IMR-90 (cell line): ENCODE results near the gene TNN. TPM values are rescaled to one million over a fixed set of nuclear protein-coding genes. Genes with fewer than 3 reads are reported as not detected.
A peak's percentile ranks its signal among the peaks of the same experiment; 100 is the strongest.

Experiments used
- ATAC-seq: fragments of 200-7000 bp; cut with Tn5 transposase; 2 replicates; pipeline ENCODE4 v1.9.1; 2020; ENCODE audit warnings: low read depth, mild to moderate bottlenecking, moderate library complexity
- BruUV-seq: library from RNA; stranded (reverse); fragments of 400-500 nt; replicated peaks from 2 replicates; lab custom pipeline; 2021; lab: Mats Ljungman, UMichigan
- CTCF ChIA-PET: fragments of 300-600 bp; formaldehyde crosslinking; extraction: SDS; loops from one replicate; lab custom pipeline; 2021; ENCODE audit warnings: antibody characterized with exemption; lab: Yijun Ruan, JAX
- POLR2A ChIA-PET: fragments of 300-600 bp; sonication (Branson Sonifier 250); formaldehyde crosslinking; loops from one replicate; lab custom pipeline; 2022; ENCODE audit warnings: antibody characterized with exemption; ENCODE audit not compliant: unreplicated experiment; lab: Charles Lee
- DNase-seq: peaks from one replicate; pipeline ENCODE4 v3.0.0; 2013
- H2AFZ ChIP-seq: replicated peaks from 2 replicates; pipeline ENCODE3; 2013; ENCODE audit warnings: low read length, mild to moderate bottlenecking; ENCODE audit not compliant: poor library complexity
- H2AK5ac ChIP-seq: 2 replicates; pipeline ENCODE4 v1.6.1; 2013; ENCODE audit warnings: low read depth, low read length, inconsistent platforms
- H2AK9ac ChIP-seq: replicated peaks from 2 replicates; pipeline ENCODE3; 2013; ENCODE audit warnings: mild to moderate bottlenecking, low read depth, low read length, moderate library complexity; ENCODE audit not compliant: poor library complexity
- H2BK120ac ChIP-seq: 2 replicates; pipeline ENCODE4 v1.6.1; 2013; ENCODE audit warnings: low read depth, low read length, inconsistent platforms
- H2BK15ac ChIP-seq: 3 replicates; pipeline ENCODE4 v1.6.1; 2013; ENCODE audit warnings: low read depth, low read length, inconsistent platforms
- H2BK20ac ChIP-seq: 2 replicates; pipeline ENCODE4 v1.6.1; 2013; ENCODE audit warnings: low read depth, mild to moderate bottlenecking, inconsistent platforms, low read length, moderate library complexity
- H2BK5ac ChIP-seq: 2 replicates; pipeline ENCODE4 v1.6.1; 2013; ENCODE audit warnings: mild to moderate bottlenecking, low read depth, low read length, inconsistent platforms; ENCODE audit not compliant: poor library complexity, severe bottlenecking
- H3K14ac ChIP-seq: replicated peaks from 2 replicates; pipeline ENCODE4 v1.6.1; 2013; ENCODE audit warnings: low read depth, low read length, inconsistent platforms
- H3K18ac ChIP-seq: 2 replicates; pipeline ENCODE4 v1.6.1; 2013; ENCODE audit warnings: low read depth, low read length, control low read depth
- H3K23ac ChIP-seq: 2 replicates; pipeline ENCODE4 v1.6.1; 2013; ENCODE audit warnings: low read depth, low read length, inconsistent platforms
- H3K27ac ChIP-seq: 2 replicates; pipeline ENCODE4 v1.5.1; 2013; ENCODE audit warnings: mild to moderate bottlenecking, control low read depth, low read length; ENCODE audit not compliant: insufficient read depth
- H3K27me3 ChIP-seq: 2 replicates; pipeline ENCODE4 v1.6.1; 2013; ENCODE audit warnings: low read length; ENCODE audit not compliant: control insufficient read depth, insufficient read depth
- H3K36me3 ChIP-seq: 2 replicates; pipeline ENCODE4 v1.6.1; 2013; ENCODE audit warnings: low read length, mixed read lengths; ENCODE audit not compliant: control insufficient read depth, insufficient read depth
- H3K4ac ChIP-seq: 2 replicates; pipeline ENCODE4 v1.6.1; 2013; ENCODE audit warnings: low read depth, low read length, inconsistent platforms
- H3K4me1 ChIP-seq: 2 replicates; pipeline ENCODE4 v1.6.1; 2013; ENCODE audit warnings: low read length, mixed read lengths; ENCODE audit not compliant: control insufficient read depth, insufficient read depth
- H3K4me2 ChIP-seq: 2 replicates; pipeline ENCODE4 v1.6.1; 2013; ENCODE audit warnings: low read depth, mild to moderate bottlenecking, control low read depth, low read length, moderate library complexity
- H3K4me3 ChIP-seq: 2 replicates; pipeline ENCODE4 v1.5.1; 2013; ENCODE audit warnings: low read depth, mild to moderate bottlenecking, control low read depth, low read length, moderate library complexity; ENCODE audit not compliant: insufficient read depth
- H3K56ac ChIP-seq: 2 replicates; pipeline ENCODE4 v1.6.1; 2013; ENCODE audit warnings: low read length, inconsistent platforms; ENCODE audit not compliant: insufficient read depth; ENCODE audit errors: extremely low read depth
- H3K79me1 ChIP-seq, 2 experiments: 2 replicates each; pipeline ENCODE4 v1.6.1; 2013; ENCODE audit warnings: low read length in 2 of 2, inconsistent platforms in 1 of 2, low read depth in 1 of 2
- H3K9ac ChIP-seq: 2 replicates; pipeline ENCODE4 v1.6.1; 2013; ENCODE audit warnings: low read depth, low read length, control low read depth
- H3K9me1 ChIP-seq: 2 replicates; pipeline ENCODE4 v1.6.1; 2013; ENCODE audit warnings: low read length, inconsistent platforms; ENCODE audit not compliant: insufficient read depth
- H3K9me3 ChIP-seq: 2 replicates; pipeline ENCODE4 v1.6.1; 2013; ENCODE audit warnings: low read length; ENCODE audit not compliant: control insufficient read depth, insufficient read depth
- H4K20me1 ChIP-seq: 2 replicates; pipeline ENCODE4 v1.6.1; 2013; ENCODE audit warnings: low read length, inconsistent platforms; ENCODE audit not compliant: insufficient read depth
- H4K5ac ChIP-seq: 2 replicates; pipeline ENCODE4 v1.6.1; 2013; ENCODE audit warnings: mild to moderate bottlenecking, low read depth, low read length, control low read depth
- H4K8ac ChIP-seq, 2 experiments: 2 replicates each; pipeline ENCODE4 v1.6.1; 2013; ENCODE audit warnings: low read depth in 2 of 2, low read length in 2 of 2, control low read depth in 1 of 2, inconsistent platforms in 1 of 2
- H4K91ac ChIP-seq: 2 replicates; pipeline ENCODE4 v1.6.1; 2013; ENCODE audit warnings: low read depth, low read length, inconsistent platforms; ENCODE audit not compliant: insufficient read depth
- BHLHE40 ChIP-seq: fragments of 150-350 bp; IDR thresholded peaks from 2 replicates; pipeline ENCODE4 v1.6.1; 2016; ENCODE audit warnings: mild to moderate bottlenecking, low read depth, low read length
- CEBPB ChIP-seq: IDR thresholded peaks from 2 replicates; pipeline ENCODE4 v1.6.1; 2012; ENCODE audit warnings: low read depth, low read length, improper control_type of control experiment
- CHD1 ChIP-seq: IDR thresholded peaks from 2 replicates; pipeline ENCODE4 v1.6.1; 2012; ENCODE audit warnings: low read depth, low read length, improper control_type of control experiment
- ELK1 ChIP-seq: fragments of 150-350 bp; IDR thresholded peaks from 2 replicates; pipeline ENCODE4 v1.6.1; 2016; ENCODE audit warnings: low read depth, mild to moderate bottlenecking, low read length, moderate library complexity, borderline replicate concordance
- FOS ChIP-seq: fragments of 150-350 bp; IDR thresholded peaks from 2 replicates; pipeline ENCODE4 v1.6.1; 2016; ENCODE audit warnings: low read depth, low read length
- MAFK ChIP-seq: IDR thresholded peaks from 2 replicates; pipeline ENCODE4 v1.6.1; 2012; ENCODE audit warnings: low read depth, low read length, improper control_type of control experiment
- MAZ ChIP-seq: IDR thresholded peaks from 2 replicates; pipeline ENCODE4 v1.6.1; 2012; ENCODE audit warnings: low read depth, mild to moderate bottlenecking, low read length, improper control_type of control experiment, moderate library complexity, borderline replicate concordance
- MXI1 ChIP-seq: IDR thresholded peaks from 2 replicates; pipeline ENCODE4 v1.6.1; 2012; ENCODE audit warnings: low read depth, mild to moderate bottlenecking, low read length, moderate library complexity, borderline replicate concordance
- NFE2L2 ChIP-seq: fragments of 150-350 bp; IDR thresholded peaks from 2 replicates; pipeline ENCODE4 v1.6.1; 2016; ENCODE audit warnings: low read depth, mild to moderate bottlenecking, low read length
- POLR2A ChIP-seq: IDR thresholded peaks from 2 replicates; pipeline ENCODE4 v1.6.1; 2012; ENCODE audit warnings: mild to moderate bottlenecking, low read depth, low read length
- RAD21 ChIP-seq: IDR thresholded peaks from 2 replicates; pipeline ENCODE4 v1.6.1; 2012; ENCODE audit warnings: low read length, improper control_type of control experiment
- RCOR1 ChIP-seq: IDR thresholded peaks from 2 replicates; pipeline ENCODE4 v1.6.1; 2012; ENCODE audit warnings: mild to moderate bottlenecking, low read length, improper control_type of control experiment; ENCODE audit not compliant: insufficient replicate concordance
- RFX5 ChIP-seq: IDR thresholded peaks from 2 replicates; pipeline ENCODE4 v1.8.0; 2012; ENCODE audit warnings: low read depth, mild to moderate bottlenecking, low read length, moderate library complexity
- SMC3 ChIP-seq: fragments of 150-350 bp; IDR thresholded peaks from 2 replicates; pipeline ENCODE4 v1.6.1; 2016; ENCODE audit warnings: low read depth, mild to moderate bottlenecking, antibody characterized with exemption, low read length, moderate library complexity
- USF2 ChIP-seq: fragments of 150-350 bp; IDR thresholded peaks from 2 replicates; pipeline ENCODE4 v1.6.1; 2017; ENCODE audit warnings: mild to moderate bottlenecking, antibody characterized with exemption, low read length, low read depth
- WGBS, 2 experiments: methylation state at CpG; one replicate each; pipeline versions ENCODE4 v1.1.5 to v1.1.7; 2013; ENCODE audit warnings: missing lambda C conversion rate in 2 of 2; ENCODE audit not compliant: insufficient read length in 1 of 2; ENCODE audit errors: extremely low coverage in 2 of 2; 5-methylcytosine and 5-hydroxymethylcytosine counted together
- dilution Hi-C: fragments of 300-500 bp; cut with HindIII; formaldehyde crosslinking; loops from one replicate; pipeline ENCODE4 v1.14.3; 2018; ENCODE audit warnings: low sequenced_read_pairs; ENCODE audit not compliant: unreplicated experiment
- in situ Hi-C: fragments of 300-500 bp; cut with MboI; formaldehyde crosslinking; loops from 3 replicates; pipeline ENCODE4 v1.14.3; 2019; ENCODE audit warnings: low sequenced_read_pairs, inconsistent platforms, mixed read lengths
- intact Hi-C: fragments of 100-400 bp; cut with micrococcal nuclease; formaldehyde crosslinking; loops from 2 replicates; pipeline ENCODE4 v1.10.0; 2022
- polyA plus RNA-seq, 3 experiments: library from polyadenylated mRNA; depleted of rRNA; stranded (reverse); fragments of >200 nt; gene quantifications; 2 replicates each; pipeline ENCODE4 v1.2.3, GENCODE V29; 2012; ENCODE audit warnings: low replicate concordance in 1 of 3
- total RNA-seq: library from RNA; depleted of rRNA; stranded (reverse); fragments of >200 nt; gene quantifications from 2 replicates; pipeline ENCODE4 v1.2.3, GENCODE V29; 2012

TNN gene
- total and polyA plus RNA-seq, 2 of the 4 experiments (the other 2 are of a cell fraction) = not detected

- H2BK120ac ChIP-seq = no peak within 1 kb of the TSS
- H3K4ac ChIP-seq = no peak within 1 kb of the TSS
- no peak within 1 kb of the TSS for H3K56ac ChIP-seq
- CTCF ChIA-PET = interaction anchor here (0.7 to 1.2 kb wide), 2 partner anchors 47 to 1932 kb away, joined by 3 to 4 read pairs; no protein-coding TSS in a partner anchor
- peak within 1 kb of the TSS; percentile 86 for H2AFZ ChIP-seq
- no peak within 1 kb of the TSS for H2BK20ac ChIP-seq
- no peak within 1 kb of the TSS for H3K18ac ChIP-seq
- no peak within 1 kb of the TSS for H4K91ac ChIP-seq
- ATAC-seq = peak; percentile 74
- peak within 1 kb of the TSS; percentile 43 for H2AK9ac ChIP-seq
- H3K9ac ChIP-seq = no peak within 1 kb of the TSS
- no peak within 1 kb of the TSS for H3K14ac ChIP-seq
- H2AK5ac ChIP-seq = no peak within 1 kb of the TSS
- H4K8ac ChIP-seq = no peak within 1 kb of the TSS
- no peak for DNase-seq
- no peak within 1 kb of the TSS for H4K5ac ChIP-seq
- no peaks in the 10 kb centered on the region; the same call in none of the 2 replicates for H3K27me3 ChIP-seq
- 9% methylated on average over 7 of the region's 62 CpGs; no CpG with 5 or more reads in 1 of the 2 experiments for WGBS, 2 experiments
- H3K4me3 ChIP-seq = peak within 1 kb of the TSS; percentile 50
- H3K4me1 ChIP-seq = no peaks in the 10 kb centered on the region
- no peaks in the 10 kb centered on the region for H3K79me1 ChIP-seq
- peak within 1 kb of the TSS; percentile 81 for H3K4me2 ChIP-seq
- no peaks in the 10 kb centered on the region for H3K36me3 ChIP-seq
- no peak within 1 kb of the TSS for H2BK5ac ChIP-seq
- H3K27ac ChIP-seq = no peak within 1 kb of the TSS
- H3K9me1 ChIP-seq = no peaks in the 10 kb centered on the region
- dilution Hi-C loops = no loop called here
- no peak within 1 kb of the TSS; the same call in 1 of the 2 replicates for H3K23ac ChIP-seq
- no peaks in the 10 kb centered on the region for H4K20me1 ChIP-seq
- intact Hi-C loops = no loop called here
- no TSS peak for BruUV-seq
- in situ Hi-C loops = no loop called here
- POLR2A ChIA-PET = no interaction called here
- H2BK15ac ChIP-seq = no peak within 1 kb of the TSS
- no peaks in the 10 kb centered on the region for H3K9me3 ChIP-seq
- TF ChIP-seq RAD21 = no peak
- TF ChIP-seq RFX5 = no peak
- TF ChIP-seq BHLHE40 = no peak
- no peak for TF ChIP-seq POLR2A
- TF ChIP-seq MXI1 = no peak
- TF ChIP-seq SMC3 = no peak
- TF ChIP-seq ELK1 = no peak
- TF ChIP-seq RCOR1 = no peak
- no peak for TF ChIP-seq MAFK
- TF ChIP-seq USF2 = no peak
- no peak for TF ChIP-seq FOS
- TF ChIP-seq MAZ = no peak
- no peak for TF ChIP-seq CHD1
- TF ChIP-seq CEBPB = no peak
- TF ChIP-seq NFE2L2 = no peak
Measured at GRCh38 chr1:175192630-175193526, 125.2 kb downstream of the TNN start, which contains the start of gene KIAA0040. KIAA0040 (minus strand) TSS chr1:175192776; CDS start chr1:175161013, 31,763 bp downstream.
